Myocyte (in vitro differentiated cells): ENCODE results near the gene PRF1. TPM values are rescaled to one million over a fixed set of nuclear protein-coding genes. Genes with fewer than 3 reads are reported as not detected.
"Not testable (repeated sequence)": the region's sequence is repeated elsewhere in the genome, so short reads cannot be mapped to it uniquely, and the experiment has no call there.

Experiments
- DNase-seq: peaks from one replicate; pipeline ENCODE4 v3.0.0-alpha.2; 2012; ENCODE audit warnings: low read depth
- total RNA-seq: library from RNA; depleted of rRNA; stranded (reverse); fragments of >200 nt; gene quantifications from 2 replicates; pipeline ENCODE4 v1.2.3, GENCODE V29; 2014

PRF1 gene
- total RNA-seq, 1 donor from 2014 or later: not detected

- peak; percentile 80 for DNase-seq
Measured at GRCh38 chr10:70617798-70618568, 15.4 kb upstream of the PRF1 start.

- DNase-seq: no peak
Measured at GRCh38 chr10:70616761-70617160, 14.2 kb upstream of the PRF1 start.

GRCh38 chr10:70615784-70616522, 13.4 kb upstream of the PRF1 start:
- no peak for DNase-seq

- DNase-seq: no peak
Measured at GRCh38 chr10:70615211-70615610, 12.7 kb upstream of the PRF1 start.

GRCh38 chr10:70614364-70614763, 11.8 kb upstream of the PRF1 start:
- DNase-seq: not testable (repeated sequence)

GRCh38 chr10:70613941-70614340, 11.4 kb upstream of the PRF1 start:
- DNase-seq: no peak

GRCh38 chr10:70607936-70608335, 5.4 kb upstream of the PRF1 start:
- DNase-seq: peak; percentile 80

- no peak for DNase-seq
Measured at GRCh38 chr10:70605161-70605560, 2.6 kb upstream of the PRF1 start.

- DNase-seq: no peak
Measured at GRCh38 chr10:70604106-70604505, 1.6 kb upstream of the PRF1 start.

GRCh38 chr10:70603449-70603801, 884 bp upstream of the PRF1 start:
- no peak for DNase-seq

GRCh38 chr10:70601746-70602145, 795 bp downstream of the PRF1 start:
- DNase-seq: no peak

GRCh38 chr10:70600512-70601395, 1.8 kb downstream of the PRF1 start:
- no peak for DNase-seq

GRCh38 chr10:70599791-70600190, 2.8 kb downstream of the PRF1 start:
- no peak for DNase-seq

- no peak for DNase-seq
Measured at GRCh38 chr10:70599319-70599718, 3.2 kb downstream of the PRF1 start.

GRCh38 chr10:70598857-70599295, 3.7 kb downstream of the PRF1 start:
- DNase-seq: no peak

GRCh38 chr10:70597856-70598815, 4.4 kb downstream of the PRF1 start:
- no peak for DNase-seq

GRCh38 chr10:70596860-70597809, 5.4 kb downstream of the PRF1 start:
- DNase-seq: no peak

GRCh38 chr10:70596110-70596798, 6.3 kb downstream of the PRF1 start:
- no peak for DNase-seq

- no peak for DNase-seq
Measured at GRCh38 chr10:70595566-70596016, 7.0 kb downstream of the PRF1 start.
